OCI-LY3 (cell line): ENCODE measurements around the gene EPAS1.

ENCODE experiments used
- CTCF ChIP-seq: fragments of 200-600, 300-600 bp; sonication (generic); IDR thresholded peaks from 2 replicates; pipeline ENCODE4 v1.5.1; 2014; ENCODE audit warnings: antibody characterized with exemption, low read length, low read depth
- EZH2phosphoT487 ChIP-seq: fragments of 200-600 bp; shearing (Covaris generic); IDR thresholded peaks from 2 replicates; pipeline ENCODE4 v1.6.1; 2018; ENCODE audit warnings: antibody characterized with exemption, mixed run types, low read depth

GRCh38 chr2:46344706-46345105, 47.5 kb downstream of the EPAS1 start:
- TF ChIP-seq CTCF (no peak), EZH2phosphoT487 (no peak)
